Ascending aorta (tissue), 2 donors: ENCODE measurements around the gene GABRB2. TPM values are rescaled to one million over a fixed set of nuclear protein-coding genes. Genes with fewer than 3 reads are reported as not detected.

Experiments used
- DNase-seq, 2 donors: peaks; one replicate each; pipeline ENCODE4 v3.0.0-alpha.2; 2019; ENCODE audit warnings: low spot score in 2 of 2
- H3K27ac ChIP-seq, 2 donors: fragments of 200-600 bp; sonication (generic); one replicate each; pipeline ENCODE4 v1.5.1; 2016 to 2017; ENCODE audit warnings: mild to moderate bottlenecking in 1 of 2
- H3K27me3 ChIP-seq: fragments of 200-600 bp; sonication (generic); one replicate; pipeline ENCODE4 v1.5.1; 2017
- H3K36me3 ChIP-seq, 2 donors: fragments of 200-600 bp; sonication (generic); one replicate each; pipeline ENCODE4 v1.5.1; 2016
- H3K4me1 ChIP-seq, 2 donors: fragments of 200-600 bp; sonication (generic); one replicate each; pipeline ENCODE4 v1.5.1; 2016 to 2017; ENCODE audit warnings: mild to moderate bottlenecking in 1 of 2
- H3K4me3 ChIP-seq, 2 donors: fragments of 200-600 bp; sonication (generic); one replicate each; pipeline ENCODE4 v1.5.1; 2016 to 2017; ENCODE audit warnings: mild to moderate bottlenecking in 1 of 2
- H3K9me3 ChIP-seq, 2 donors: fragments of 200-600 bp; sonication (generic); one replicate each; pipeline ENCODE4 v1.5.1; 2016
- CTCF ChIP-seq, 3 experiments: fragments of 200-600 bp in 2 of 3; fragments of 450-650 bp in 1 of 3; sonication (generic) in 2 of 3; IDR thresholded peaks; one replicate each; pipeline ENCODE4 v1.5.1; 2016 to 2019; ENCODE audit warnings: antibody characterized with exemption in 3 of 3, mild to moderate bottlenecking in 1 of 3, moderate library complexity in 1 of 3
- intact Hi-C: fragments of 100-400 bp; cut with DNase I; formaldehyde crosslinking; loops from one replicate; pipeline ENCODE4 v1.15.1; 2023
- total RNA-seq: library from RNA; depleted of rRNA; stranded (reverse); fragments of >200 nt; gene quantifications from one replicate; pipeline ENCODE4 v1.1.0, GENCODE V29; 2016

Gene GABRB2
- total RNA-seq, 1 donor from 2014 or later, result 0.21 TPM

- Histone ChIP-seq H3K4me3 (no peak overlapping the region), H3K27ac (no peak overlapping the region), H3K9me3 (no peaks in the 10 kb centered on the region), H3K27me3 (no peaks in the 10 kb centered on the region), H3K36me3 (no peaks in the 10 kb centered on the region), H3K4me1 (no peaks in the 10 kb centered on the region)
- no peak for TF ChIP-seq CTCF (IDR thresholded peaks at IDR 0.05)
- DNase-seq, result no peak
- intact Hi-C loops, result no loop called here
Measured at GRCh38 chr5:161378701-161379100, 167.8 kb downstream of the GABRB2 start.

GRCh38 chr5:161376034-161376433, 170.5 kb downstream of the GABRB2 start:
- Histone ChIP-seq H3K27me3 (no peaks in the 10 kb centered on the region), H3K27ac (no peak overlapping the region)

GRCh38 chr5:161373345-161373707, 173.2 kb downstream of the GABRB2 start:
- H3K9me3 ChIP-seq, result no peaks in the 10 kb centered on the region
- intact Hi-C loops, result no loop called here
- TF ChIP-seq CTCF (IDR thresholded peaks at IDR 0.05), result no peak

More at GRCh38 chr5:161376034-161376433, 170.5 kb downstream of the GABRB2 start:
- no peaks in the 10 kb centered on the region for H3K9me3 ChIP-seq
- H3K4me1 ChIP-seq, result no peaks in the 10 kb centered on the region
- H3K36me3 ChIP-seq, result no peaks in the 10 kb centered on the region
- no peak overlapping the region for H3K4me3 ChIP-seq
- intact Hi-C loops, result no loop called here
- no peak for DNase-seq
- TF ChIP-seq CTCF (IDR thresholded peaks at IDR 0.05), result no peak

GRCh38 chr5:161372682-161373344, 173.7 kb downstream of the GABRB2 start:
- H3K4me1 ChIP-seq, result no peaks in the 10 kb centered on the region
- no peak overlapping the region for H3K4me3 ChIP-seq
- H3K27ac ChIP-seq, result no peak overlapping the region
- no peak for TF ChIP-seq CTCF (IDR thresholded peaks at IDR 0.05)
- H3K36me3 ChIP-seq, result no peaks in the 10 kb centered on the region
- intact Hi-C loops, result no loop called here
- H3K27me3 ChIP-seq, result no peaks in the 10 kb centered on the region
- no peak for DNase-seq
- no peaks in the 10 kb centered on the region for H3K9me3 ChIP-seq

More at GRCh38 chr5:161373345-161373707, 173.2 kb downstream of the GABRB2 start:
- Histone ChIP-seq H3K4me3 (no peak overlapping the region), H3K27ac (no peak overlapping the region), H3K4me1 (no peaks in the 10 kb centered on the region), H3K36me3 (no peaks in the 10 kb centered on the region), H3K27me3 (no peaks in the 10 kb centered on the region)
- no peak for DNase-seq

GRCh38 chr5:161369022-161369421, 177.5 kb downstream of the GABRB2 start:
- DNase-seq, result no peak

More at GRCh38 chr5:161369022-161369421, 177.5 kb downstream of the GABRB2 start:
- Histone ChIP-seq H3K27me3 (no peaks in the 10 kb centered on the region), H3K36me3 (no peaks in the 10 kb centered on the region), H3K9me3 (no peaks in the 10 kb centered on the region), H3K4me1 (no peaks in the 10 kb centered on the region), H3K27ac (no peak overlapping the region), H3K4me3 (no peak overlapping the region)
- TF ChIP-seq CTCF (IDR thresholded peaks at IDR 0.05), result no peak
- intact Hi-C loops, result no loop called here
